Astrocyte (in vitro differentiated cells and primary cell): Measurements from ENCODE around the gene CHAF1B.

Experiments used
- EZH2 ChIP-seq: IDR thresholded peaks from 2 replicates; pipeline ENCODE4 v1.6.1; 2012; ENCODE audit warnings: mild to moderate bottlenecking, low read length, inconsistent platforms; ENCODE audit not compliant: insufficient read depth
- TF ChIP-seq, protein P1 (sequence below): IDR thresholded peaks from 2 replicates; pipeline ENCODE4 v1.5.1; 2011; ENCODE audit warnings: low read depth, mild to moderate bottlenecking, inconsistent platforms, low read length, moderate library complexity; ENCODE audit not compliant: insufficient read depth

DNA sequence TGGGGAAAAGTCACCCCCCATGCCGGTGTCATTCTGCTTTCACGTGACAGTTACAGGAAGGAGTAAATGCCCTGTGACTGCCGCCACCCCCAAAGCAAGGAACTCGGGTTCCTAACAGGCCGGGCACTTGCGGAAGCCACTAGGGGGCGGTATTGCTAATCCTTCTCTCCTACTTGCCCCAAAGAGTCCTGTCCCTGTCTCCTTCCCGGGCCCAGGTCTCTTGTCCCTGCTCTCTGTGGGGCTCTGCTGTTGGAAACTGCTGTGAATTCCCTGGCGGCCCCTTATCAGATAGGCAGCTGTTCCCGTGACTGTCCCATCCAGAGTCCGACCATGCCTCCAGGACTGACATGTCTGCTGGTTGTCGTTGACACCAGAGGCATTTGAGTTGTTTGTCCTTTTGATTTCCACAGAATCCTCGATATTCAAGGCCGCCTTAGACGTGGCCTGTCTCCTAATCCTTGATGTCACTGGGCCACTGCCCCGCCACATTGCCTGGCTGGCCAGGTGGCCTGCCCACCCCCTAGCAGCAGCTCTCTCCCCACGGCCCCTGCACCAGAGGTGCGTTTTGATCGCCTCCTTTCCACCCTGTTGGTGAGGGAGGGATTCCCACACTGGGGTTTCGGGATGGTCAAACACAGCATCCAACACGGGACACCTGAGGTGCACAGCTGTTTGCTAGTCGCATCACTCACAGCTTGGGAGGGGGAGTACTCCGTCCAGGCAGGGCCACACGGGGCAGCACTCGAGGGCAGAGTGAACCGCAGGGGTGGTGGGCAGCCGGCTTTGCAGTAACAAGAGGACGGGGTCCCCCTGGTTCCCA is 37.3 kb downstream of the CHAF1B start:
- TF ChIP-seq, protein P1, sequence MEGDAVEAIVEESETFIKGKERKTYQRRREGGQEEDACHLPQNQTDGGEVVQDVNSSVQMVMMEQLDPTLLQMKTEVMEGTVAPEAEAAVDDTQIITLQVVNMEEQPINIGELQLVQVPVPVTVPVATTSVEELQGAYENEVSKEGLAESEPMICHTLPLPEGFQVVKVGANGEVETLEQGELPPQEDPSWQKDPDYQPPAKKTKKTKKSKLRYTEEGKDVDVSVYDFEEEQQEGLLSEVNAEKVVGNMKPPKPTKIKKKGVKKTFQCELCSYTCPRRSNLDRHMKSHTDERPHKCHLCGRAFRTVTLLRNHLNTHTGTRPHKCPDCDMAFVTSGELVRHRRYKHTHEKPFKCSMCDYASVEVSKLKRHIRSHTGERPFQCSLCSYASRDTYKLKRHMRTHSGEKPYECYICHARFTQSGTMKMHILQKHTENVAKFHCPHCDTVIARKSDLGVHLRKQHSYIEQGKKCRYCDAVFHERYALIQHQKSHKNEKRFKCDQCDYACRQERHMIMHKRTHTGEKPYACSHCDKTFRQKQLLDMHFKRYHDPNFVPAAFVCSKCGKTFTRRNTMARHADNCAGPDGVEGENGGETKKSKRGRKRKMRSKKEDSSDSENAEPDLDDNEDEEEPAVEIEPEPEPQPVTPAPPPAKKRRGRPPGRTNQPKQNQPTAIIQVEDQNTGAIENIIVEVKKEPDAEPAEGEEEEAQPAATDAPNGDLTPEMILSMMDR: peak; percentile 70
- no peak for TF ChIP-seq EZH2
